ENCODE measurements around the gene SLC12A5. TPM values are rescaled to one million over a fixed set of nuclear protein-coding genes. Genes with fewer than 3 reads are reported as not detected.

The SLC12A5 gene
- total and polyA plus RNA-seq, 9 of the 15 experiments (the other 6 are each of a cell fraction or from before 2014, with no cell fraction given), result 0.36 to 7.5 (median 2.1) TPM

- TF ChIP-seq ZNF407 (IDR thresholded peaks at IDR 0.05; ENCODE audit: low read depth) (no peak), ZBTB49 (CRISPR knock-in tag; IDR thresholded peaks at IDR 0.05; ENCODE audit: borderline replicate concordance) (no peak), ZKSCAN1 (IDR thresholded peaks at IDR 0.05; ENCODE audit: low read depth, low read length) (no peak), BCLAF1 (IDR thresholded peaks at IDR 0.05; ENCODE audit: borderline replicate concordance in 1 of 2, control insufficient read depth in 1 of 2, low read depth in 2 of 2, low read length in 1 of 2) (no peak), SNAPC5 (CRISPR knock-in tag; IDR thresholded peaks at IDR 0.05) (no peak), JUN (IDR thresholded peaks at IDR 0.05; ENCODE audit: borderline replicate concordance, low read depth, low read length) (no peak), JUN (CRISPR knock-in tag; IDR thresholded peaks at IDR 0.05; ENCODE audit: borderline replicate concordance) (no peak), ZFP1 (CRISPR knock-in tag; IDR thresholded peaks at IDR 0.05) (no peak), ZNF232 (CRISPR knock-in tag; IDR thresholded peaks at IDR 0.05) (no peak), HBP1 (CRISPR knock-in tag; IDR thresholded peaks at IDR 0.05) (0 out of 2 replicates have a peak, but pooled peaks have one; percentile 17), SMAD4 (CRISPR knock-in tag; conservative IDR thresholded peaks at IDR 0.05) (no peak)
Measured at GRCh38 chr20:45987108-45987780, 41.8 kb upstream of the SLC12A5 start (continued).

Data from K562 (cell line).